Measurements from ENCODE around the gene NFIA. TPM values are rescaled to one million over a fixed set of nuclear protein-coding genes. Genes with fewer than 3 reads are reported as not detected.

Gene NFIA
- total RNA-seq, 2 experiments from 2014 or later: 0.80 to 5.4 TPM

DNA sequence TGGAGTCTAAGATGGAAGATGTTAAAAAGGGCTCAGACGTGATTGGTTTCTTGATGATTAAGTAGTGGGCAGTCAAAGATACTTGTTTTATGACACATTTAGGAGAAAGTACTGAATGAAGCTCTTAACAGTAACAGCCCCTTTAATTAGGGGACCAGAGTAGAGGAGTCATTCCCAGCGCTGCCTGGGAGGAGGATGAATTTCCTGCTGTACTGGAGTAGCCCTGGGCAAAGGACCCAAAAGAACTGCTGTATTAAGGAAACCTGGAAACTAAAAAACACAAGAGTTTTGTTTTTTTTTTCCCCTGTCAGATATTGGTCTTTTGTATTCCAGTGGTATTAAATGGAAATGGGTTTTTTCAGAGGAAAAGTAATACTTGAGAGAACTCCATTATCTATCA lies 126.5 kb downstream of the NFIA start:
- Mint-ChIP-seq H3K9me3 (ENCODE audit: low read depth) (no peaks in the 10 kb centered on the region), H3K36me3 (peaks cover 4% of the 10 kb centered on the region), H3K4me1 (peaks cover 17% of the 10 kb centered on the region), H3K27me3 (no peaks in the 10 kb centered on the region), H3K4me3 (no peak overlapping the region), H3K27ac (no peak overlapping the region)
- DNase-seq: no peak
- CTCF ChIA-PET: no interaction called here
- ATAC-seq: no peak

GRCh38 chr1:61210435-61211154 lies 128.2 kb downstream of the NFIA start:
- ATAC-seq (no peak), DNase-seq (no peak)
- H3K36me3 Mint-ChIP-seq: peaks cover 4% of the 10 kb centered on the region
- no peaks in the 10 kb centered on the region for H3K9me3 Mint-ChIP-seq (ENCODE audit: low read depth)
- H3K4me1 Mint-ChIP-seq: peaks cover 18% of the 10 kb centered on the region
- H3K27ac Mint-ChIP-seq: no peak overlapping the region
- CTCF ChIA-PET: no interaction called here
- H3K4me3 Mint-ChIP-seq: no peak overlapping the region
- H3K27me3 Mint-ChIP-seq: no peaks in the 10 kb centered on the region

DNA sequence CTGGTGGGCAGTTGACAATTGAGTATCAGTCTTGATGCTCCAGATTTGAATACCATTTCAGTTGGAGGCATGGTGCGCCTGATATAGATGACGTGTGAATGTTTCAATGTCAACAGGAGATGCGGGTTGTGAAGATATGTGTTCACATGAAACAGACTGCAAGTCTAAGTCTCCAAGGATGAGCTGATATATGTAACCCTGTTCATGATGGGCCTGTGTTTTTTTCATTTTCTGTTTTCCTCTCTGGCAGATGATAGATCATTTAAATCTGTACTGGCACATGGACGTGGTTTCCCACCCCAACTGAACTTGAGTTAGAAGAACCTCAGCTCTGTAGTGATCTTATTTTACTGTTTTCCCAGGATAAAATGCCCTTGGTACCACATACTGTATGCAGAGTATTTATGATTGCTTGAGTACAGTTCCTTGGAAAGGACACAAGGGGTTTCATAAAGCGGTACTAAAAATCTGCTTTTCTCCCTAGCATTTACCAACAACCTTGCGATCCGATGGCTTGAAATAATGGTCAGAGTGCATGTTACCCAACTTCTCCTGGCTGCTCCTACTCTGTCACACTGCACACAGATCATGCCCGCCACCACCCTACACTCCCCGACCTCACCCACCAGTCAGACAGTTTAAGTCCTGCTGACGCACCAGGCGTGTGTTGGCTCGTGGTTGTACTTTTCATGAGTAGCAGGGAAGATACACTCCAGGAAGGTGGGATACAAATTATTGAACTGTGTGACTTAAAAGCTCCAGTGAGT lies 131.1 kb downstream of the NFIA start:
- Mint-ChIP-seq H3K9me3 (ENCODE audit: low read depth) (no peaks in the 10 kb centered on the region), H3K27ac (no peak overlapping the region), H3K27me3 (no peaks in the 10 kb centered on the region), H3K36me3 (peaks cover 4% of the 10 kb centered on the region), H3K4me1 (peaks cover 18% of the 10 kb centered on the region), H3K4me3 (no peak overlapping the region)
- no peak for DNase-seq
- CTCF ChIA-PET: no interaction called here
- no peak for ATAC-seq

DNA sequence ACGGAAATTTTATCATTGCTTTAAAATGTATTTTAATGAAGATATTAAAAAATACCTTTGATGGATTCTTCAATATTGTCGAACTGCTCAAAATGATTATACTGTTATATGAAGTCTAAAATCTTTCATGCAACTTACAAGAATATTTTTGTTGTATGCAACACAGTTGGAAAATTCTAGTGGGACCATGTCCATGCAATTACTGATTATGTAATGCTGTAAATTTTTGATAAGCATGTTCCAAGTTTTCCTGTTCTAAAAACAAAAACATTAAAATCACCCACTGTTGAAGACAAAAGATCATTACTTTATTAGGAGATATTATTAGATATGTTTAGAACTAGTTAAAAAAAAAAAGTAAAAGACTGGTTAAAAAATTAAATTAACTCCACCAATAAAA lies 132.8 kb downstream of the NFIA start:
- Mint-ChIP-seq H3K27ac (no peak overlapping the region), H3K36me3 (peaks cover 4% of the 10 kb centered on the region), H3K27me3 (no peaks in the 10 kb centered on the region), H3K9me3 (ENCODE audit: low read depth) (no peaks in the 10 kb centered on the region), H3K4me1 (peaks cover 18% of the 10 kb centered on the region), H3K4me3 (no peak overlapping the region)
- CTCF ChIA-PET: no interaction called here
- no peak for ATAC-seq
- no peak for DNase-seq

DNA sequence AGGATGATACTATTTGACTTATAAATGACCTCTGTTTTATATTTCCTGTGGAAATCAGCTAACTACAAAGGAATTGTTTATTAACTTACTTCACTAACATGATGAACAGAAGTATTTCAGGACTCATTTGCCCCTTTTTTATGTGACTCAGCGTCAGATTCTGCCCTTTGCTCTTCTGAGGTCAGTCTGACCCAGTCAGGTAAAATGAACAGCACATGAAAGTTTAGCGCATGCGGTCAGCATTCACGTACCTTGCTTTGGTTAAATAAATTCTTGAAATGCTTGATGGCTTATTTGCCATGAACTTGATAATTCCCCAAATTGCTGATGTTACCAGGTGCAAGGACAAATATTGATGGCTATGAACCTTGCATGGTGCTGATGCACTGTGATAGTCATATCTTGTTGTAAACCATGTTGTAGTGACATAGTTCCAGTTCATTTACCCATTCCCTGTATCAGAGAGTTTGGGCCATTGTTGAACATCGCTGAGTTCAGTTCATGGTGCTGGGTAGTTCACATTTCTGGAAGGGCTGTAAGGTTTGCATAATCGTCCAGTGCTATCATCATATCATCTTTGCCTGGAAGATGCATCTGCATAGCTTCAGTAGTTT lies 133.4 kb downstream of the NFIA start:
- Mint-ChIP-seq H3K27ac (no peak overlapping the region), H3K4me1 (peaks cover 17% of the 10 kb centered on the region), H3K4me3 (no peak overlapping the region), H3K27me3 (no peaks in the 10 kb centered on the region), H3K9me3 (ENCODE audit: low read depth) (no peaks in the 10 kb centered on the region), H3K36me3 (peaks cover 4% of the 10 kb centered on the region)
- no peak for ATAC-seq
- no peak for DNase-seq
- CTCF ChIA-PET: no interaction called here

GRCh38 chr1:61220536-61220935 lies 138.2 kb downstream of the NFIA start:
- Mint-ChIP-seq H3K9me3 (ENCODE audit: low read depth) (no peaks in the 10 kb centered on the region), H3K4me1 (no peaks in the 10 kb centered on the region), H3K36me3 (no peaks in the 10 kb centered on the region), H3K4me3 (no peak overlapping the region), H3K27ac (no peak overlapping the region), H3K27me3 (peaks cover 4% of the 10 kb centered on the region)
- DNase-seq (no peak), ATAC-seq (no peak)
- CTCF ChIA-PET: no interaction called here

- Mint-ChIP-seq H3K4me1 (no peaks in the 10 kb centered on the region), H3K36me3 (no peaks in the 10 kb centered on the region), H3K4me3 (no peak overlapping the region), H3K9me3 (ENCODE audit: low read depth) (no peaks in the 10 kb centered on the region), H3K27me3 (peaks cover 4% of the 10 kb centered on the region), H3K27ac (no peak overlapping the region)
- no peak for ATAC-seq
- CTCF ChIA-PET: no interaction called here
- no peak for DNase-seq
Observed at GRCh38 chr1:61221642-61222041, 139.3 kb downstream of the NFIA start.

- Mint-ChIP-seq H3K9me3 (ENCODE audit: low read depth) (no peaks in the 10 kb centered on the region), H3K27ac (no peak overlapping the region), H3K4me3 (no peak overlapping the region), H3K4me1 (no peaks in the 10 kb centered on the region), H3K27me3 (peaks cover 4% of the 10 kb centered on the region), H3K36me3 (no peaks in the 10 kb centered on the region)
- DNase-seq (no peak), ATAC-seq (no peak)
- CTCF ChIA-PET: no interaction called here
Observed at GRCh38 chr1:61222240-61222639, 139.9 kb downstream of the NFIA start.

DNA sequence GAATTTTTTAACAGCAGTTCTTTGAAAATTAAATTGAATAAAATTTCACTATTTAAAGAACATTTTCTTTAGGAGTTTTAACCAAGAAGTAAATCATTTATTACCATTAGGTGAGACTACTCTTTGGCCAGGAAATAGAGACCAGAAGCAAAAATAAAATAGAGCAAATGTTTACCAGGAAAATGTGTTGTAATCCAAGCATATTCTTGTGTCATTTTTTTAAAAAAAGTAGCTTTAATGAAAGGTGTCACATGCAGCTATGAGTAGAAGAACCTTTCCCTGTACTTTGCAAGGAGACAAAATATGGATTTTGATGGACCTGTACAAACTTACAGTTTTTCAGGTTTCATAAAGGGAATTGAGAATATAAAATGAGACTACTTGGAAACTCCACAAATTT lies 140.8 kb downstream of the NFIA start:
- peaks cover 4% of the 10 kb centered on the region for H3K27me3 Mint-ChIP-seq
- H3K27ac Mint-ChIP-seq: no peak overlapping the region

GRCh38 chr1:61224609-61225008 lies 142.2 kb downstream of the NFIA start:
- CTCF ChIA-PET: no interaction called here
- Mint-ChIP-seq H3K27ac (no peak overlapping the region), H3K4me1 (no peaks in the 10 kb centered on the region), H3K9me3 (ENCODE audit: low read depth) (no peaks in the 10 kb centered on the region), H3K4me3 (no peak overlapping the region), H3K27me3 (peaks cover 4% of the 10 kb centered on the region), H3K36me3 (no peaks in the 10 kb centered on the region)
- DNase-seq (no peak), ATAC-seq (no peak)

More for the DNA sequence above, 140.8 kb downstream of the NFIA start:
- no peaks in the 10 kb centered on the region for H3K4me1 Mint-ChIP-seq
- CTCF ChIA-PET: no interaction called here
- ATAC-seq: no peak
- H3K4me3 Mint-ChIP-seq: no peak overlapping the region
- DNase-seq: no peak
- H3K36me3 Mint-ChIP-seq: no peaks in the 10 kb centered on the region
- H3K9me3 Mint-ChIP-seq (ENCODE audit: low read depth): no peaks in the 10 kb centered on the region

GRCh38 chr1:61225478-61225877 lies 143.1 kb downstream of the NFIA start:
- no peak for DNase-seq
- no peak for ATAC-seq
- Mint-ChIP-seq H3K4me1 (no peaks in the 10 kb centered on the region), H3K9me3 (ENCODE audit: low read depth) (no peaks in the 10 kb centered on the region), H3K36me3 (no peaks in the 10 kb centered on the region), H3K27me3 (peaks cover 4% of the 10 kb centered on the region), H3K27ac (no peak overlapping the region), H3K4me3 (no peak overlapping the region)
- CTCF ChIA-PET: no interaction called here

GRCh38 chr1:61226791-61227567 lies 144.6 kb downstream of the NFIA start:
- no peaks in the 10 kb centered on the region for H3K36me3 Mint-ChIP-seq
- H3K4me1 Mint-ChIP-seq: no peaks in the 10 kb centered on the region
- DNase-seq (no peak), ATAC-seq (no peak)
- CTCF ChIA-PET: no interaction called here
- H3K4me3 Mint-ChIP-seq: no peak overlapping the region
- H3K27me3 Mint-ChIP-seq: peaks cover 4% of the 10 kb centered on the region
- H3K9me3 Mint-ChIP-seq (ENCODE audit: low read depth): no peaks in the 10 kb centered on the region
- no peak overlapping the region for H3K27ac Mint-ChIP-seq

GRCh38 chr1:61227857-61228550 lies 145.6 kb downstream of the NFIA start:
- Mint-ChIP-seq H3K36me3 (no peaks in the 10 kb centered on the region), H3K9me3 (ENCODE audit: low read depth) (no peaks in the 10 kb centered on the region), H3K4me3 (no peak overlapping the region), H3K4me1 (no peaks in the 10 kb centered on the region), H3K27ac (no peak overlapping the region), H3K27me3 (peaks cover 4% of the 10 kb centered on the region)
- DNase-seq (no peak), ATAC-seq (no peak)
- CTCF ChIA-PET: no interaction called here

Measured in activated CD8-positive, alpha-beta memory T cell treated with anti-CD3 and anti-CD28 coated beads, Interleukin-2, amount 10 ng/mL, durations not matched to agents 7 days and 5 days (primary cell).